Measurements from ENCODE around the gene OR6B1.
"Not testable (repeated sequence)": the region's sequence is repeated elsewhere in the genome, so short reads cannot be mapped to it uniquely, and the experiment has no call there.

OR6B1 gene

GRCh38 chr7:144048648-144049047 is 48.5 kb downstream of the OR6B1 start, which contains the start of gene OR2A5:
OR2A5 (plus strand) TSS chr7:144048948; CDS start chr7:144050402, 1,454 bp downstream.
- in situ Hi-C loops (cut with HindIII; ENCODE audit: low pct_ligation_motif_present, low sequenced_read_pairs): no loop called here
- no peak within 1 kb of the TSS for H3K27ac ChIP-seq
- H3K27me3 ChIP-seq (replicated peaks): no peaks in the 10 kb centered on the region
- no peak within 1 kb of the TSS for H3K4me3 ChIP-seq (ENCODE audit: low read depth, low read length)
- no peaks in the 10 kb centered on the region for H3K36me3 ChIP-seq (replicated peaks)
- DNase-seq: no peak
- TF ChIP-seq CTCF (IDR thresholded peaks at IDR 0.05; ENCODE audit: low read depth, low read length, missing control alignments): no peak

- DNase-seq: no peak
- in situ Hi-C loops (cut with HindIII; ENCODE audit: low pct_ligation_motif_present, low sequenced_read_pairs): no loop called here
- H3K27ac ChIP-seq: no peak overlapping the region
Measured at GRCh38 chr7:144049491-144049890, 49.4 kb downstream of the OR6B1 start.

GRCh38 chr7:144050093-144050492 is 50.0 kb downstream of the OR6B1 start:
- H3K27ac ChIP-seq: no peak overlapping the region
- in situ Hi-C loops (cut with HindIII; ENCODE audit: low pct_ligation_motif_present, low sequenced_read_pairs): no loop called here
- no peaks in the 10 kb centered on the region for H3K27me3 ChIP-seq (replicated peaks)
- DNase-seq: no peak
- no peak overlapping the region for H3K4me3 ChIP-seq (ENCODE audit: low read depth, low read length)
- no peaks in the 10 kb centered on the region for H3K36me3 ChIP-seq (replicated peaks)
- no peak for TF ChIP-seq CTCF (IDR thresholded peaks at IDR 0.05; ENCODE audit: low read depth, low read length, missing control alignments)

More at GRCh38 chr7:144049491-144049890, 49.4 kb downstream of the OR6B1 start:
- no peaks in the 10 kb centered on the region for H3K27me3 ChIP-seq (replicated peaks)
- H3K4me3 ChIP-seq (ENCODE audit: low read depth, low read length): no peak overlapping the region
- TF ChIP-seq CTCF (IDR thresholded peaks at IDR 0.05; ENCODE audit: low read depth, low read length, missing control alignments): no peak
- H3K36me3 ChIP-seq (replicated peaks): no peaks in the 10 kb centered on the region

- DNase-seq; H3K27me3 ChIP-seq (replicated peaks); H3K36me3 ChIP-seq (replicated peaks); in situ Hi-C loops (cut with HindIII; ENCODE audit: low pct_ligation_motif_present, low sequenced_read_pairs); H3K27ac ChIP-seq; H3K4me3 ChIP-seq (ENCODE audit: low read depth, low read length): not testable (repeated sequence)
Measured at GRCh38 chr7:144050884-144051283, 50.8 kb downstream of the OR6B1 start.

GRCh38 chr7:144057954-144058353 is 57.8 kb downstream of the OR6B1 start:
- TF ChIP-seq CTCF (IDR thresholded peaks at IDR 0.05; ENCODE audit: low read depth, low read length, missing control alignments): no peak
- Histone ChIP-seq H3K36me3 (replicated peaks) (no peaks in the 10 kb centered on the region), H3K27ac (peak overlapping the region; percentile 65), H3K27me3 (replicated peaks) (no peaks in the 10 kb centered on the region), H3K4me3 (ENCODE audit: low read depth, low read length) (no peak overlapping the region)
- DNase-seq: peak; percentile 93
- in situ Hi-C loops (cut with HindIII; ENCODE audit: low pct_ligation_motif_present, low sequenced_read_pairs): no loop called here
